ENCODE results near the gene GRIK4. TPM values are rescaled to one million over a fixed set of nuclear protein-coding genes. Genes with fewer than 3 reads are reported as not detected.

GRIK4 gene
- total RNA-seq, 1 donor from 2014 or later: not detected

- Mint-ChIP-seq H3K36me3 (ENCODE audit: low read depth) (no peaks in the 10 kb centered on the region), H3K27me3 (ENCODE audit: low read depth) (peaks cover 10% of the 10 kb centered on the region), H3K4me3 (ENCODE audit: low read depth) (no peak overlapping the region), H3K27ac (no peak overlapping the region), H3K4me1 (ENCODE audit: low read depth) (no peaks in the 10 kb centered on the region), H3K9me3 (no peaks in the 10 kb centered on the region)
- intact Hi-C loops (cut with micrococcal nuclease): no loop called here
- DNase-seq (ENCODE audit: low spot score): no peak
Observed at GRCh38 chr11:120869516-120870011, 358.0 kb downstream of the GRIK4 start.

- no peak for DNase-seq (ENCODE audit: low spot score)
- peaks cover 2% of the 10 kb centered on the region for H3K9me3 Mint-ChIP-seq
- peaks cover 10% of the 10 kb centered on the region for H3K27me3 Mint-ChIP-seq (ENCODE audit: low read depth)
- no peak overlapping the region for H3K4me3 Mint-ChIP-seq (ENCODE audit: low read depth)
- H3K4me1 Mint-ChIP-seq (ENCODE audit: low read depth): no peaks in the 10 kb centered on the region
- no peak overlapping the region for H3K27ac Mint-ChIP-seq
- intact Hi-C loops (cut with micrococcal nuclease): no loop called here
- no peaks in the 10 kb centered on the region for H3K36me3 Mint-ChIP-seq (ENCODE audit: low read depth)
Observed at GRCh38 chr11:120871194-120871593, 359.6 kb downstream of the GRIK4 start.

DNA sequence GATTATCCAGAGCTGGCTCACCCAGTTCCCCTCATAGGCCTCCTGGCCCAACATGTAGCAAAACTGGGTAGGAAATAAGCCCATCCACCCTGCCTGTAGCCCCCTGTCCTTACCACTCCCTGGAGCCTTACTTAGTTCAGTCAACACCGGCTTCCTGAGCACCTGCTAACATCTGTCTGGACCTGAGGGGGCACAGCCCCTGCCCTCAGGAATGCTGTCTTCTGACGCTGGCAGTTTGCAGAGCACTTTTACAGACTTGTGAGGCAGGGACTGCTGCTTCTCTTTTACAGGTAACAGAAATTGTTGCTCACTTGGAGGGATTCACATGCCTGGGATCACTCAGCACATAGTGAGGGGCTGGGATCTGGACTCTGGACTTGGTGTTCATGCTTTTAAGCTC lies 360.4 kb downstream of the GRIK4 start:
- Mint-ChIP-seq H3K9me3 (peaks cover 4% of the 10 kb centered on the region), H3K4me3 (ENCODE audit: low read depth) (no peak overlapping the region), H3K27me3 (ENCODE audit: low read depth) (peaks cover 10% of the 10 kb centered on the region), H3K27ac (no peak overlapping the region), H3K4me1 (ENCODE audit: low read depth) (no peaks in the 10 kb centered on the region), H3K36me3 (ENCODE audit: low read depth) (no peaks in the 10 kb centered on the region)
- DNase-seq (ENCODE audit: low spot score): no peak
- intact Hi-C loops (cut with micrococcal nuclease): no loop called here

DNA sequence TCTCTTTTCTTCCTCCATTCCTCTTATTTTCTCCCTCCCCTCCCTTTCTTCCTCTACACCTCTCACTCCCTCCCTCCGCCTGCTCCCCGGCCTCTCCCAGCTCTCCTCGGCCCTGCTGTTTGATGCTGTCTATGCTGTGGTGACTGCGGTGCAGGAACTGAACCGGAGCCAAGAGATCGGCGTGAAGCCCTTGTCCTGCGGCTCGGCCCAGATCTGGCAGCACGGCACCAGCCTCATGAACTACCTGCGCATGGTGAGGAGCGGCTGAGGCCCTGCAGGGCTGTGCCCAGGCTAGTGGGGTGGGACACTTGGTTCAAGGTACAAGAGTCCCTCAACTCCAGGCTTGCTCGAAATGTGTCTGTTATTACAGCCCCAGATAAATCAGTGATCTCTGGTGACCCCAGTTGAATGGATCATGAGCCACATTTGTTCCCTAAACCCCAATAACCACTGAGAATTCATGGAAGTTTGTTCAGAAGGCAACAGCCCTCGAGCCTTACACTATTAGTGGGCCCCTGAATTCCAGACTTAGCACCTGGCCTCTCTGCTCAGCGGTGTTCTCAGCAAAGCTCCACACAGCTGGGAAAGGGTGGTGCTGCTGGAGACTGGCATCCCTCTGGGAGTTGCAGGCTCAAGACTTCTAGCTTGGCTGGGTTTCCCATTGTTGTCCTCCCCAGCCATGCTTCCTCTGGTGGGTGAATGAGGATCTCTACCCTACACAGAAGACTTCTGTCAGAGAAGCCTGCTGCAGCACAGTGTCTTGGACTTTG lies 362.6 kb downstream of the GRIK4 start:
- DNase-seq (ENCODE audit: low spot score): no peak
- Mint-ChIP-seq H3K36me3 (ENCODE audit: low read depth) (no peaks in the 10 kb centered on the region), H3K9me3 (peaks cover 4% of the 10 kb centered on the region), H3K27me3 (ENCODE audit: low read depth) (no peaks in the 10 kb centered on the region), H3K4me3 (ENCODE audit: low read depth) (no peak overlapping the region), H3K27ac (no peak overlapping the region), H3K4me1 (ENCODE audit: low read depth) (no peaks in the 10 kb centered on the region)
- intact Hi-C loops (cut with micrococcal nuclease): no loop called here

- no peaks in the 10 kb centered on the region for H3K27me3 Mint-ChIP-seq (ENCODE audit: low read depth)
- H3K36me3 Mint-ChIP-seq (ENCODE audit: low read depth): no peaks in the 10 kb centered on the region
- H3K9me3 Mint-ChIP-seq: peaks cover 4% of the 10 kb centered on the region
- no peak overlapping the region for H3K27ac Mint-ChIP-seq
- DNase-seq (ENCODE audit: low spot score): no peak
- intact Hi-C loops (cut with micrococcal nuclease): no loop called here
- H3K4me1 Mint-ChIP-seq (ENCODE audit: low read depth): no peaks in the 10 kb centered on the region
- H3K4me3 Mint-ChIP-seq (ENCODE audit: low read depth): no peak overlapping the region
Observed at GRCh38 chr11:120875986-120876385, 364.4 kb downstream of the GRIK4 start.

DNA sequence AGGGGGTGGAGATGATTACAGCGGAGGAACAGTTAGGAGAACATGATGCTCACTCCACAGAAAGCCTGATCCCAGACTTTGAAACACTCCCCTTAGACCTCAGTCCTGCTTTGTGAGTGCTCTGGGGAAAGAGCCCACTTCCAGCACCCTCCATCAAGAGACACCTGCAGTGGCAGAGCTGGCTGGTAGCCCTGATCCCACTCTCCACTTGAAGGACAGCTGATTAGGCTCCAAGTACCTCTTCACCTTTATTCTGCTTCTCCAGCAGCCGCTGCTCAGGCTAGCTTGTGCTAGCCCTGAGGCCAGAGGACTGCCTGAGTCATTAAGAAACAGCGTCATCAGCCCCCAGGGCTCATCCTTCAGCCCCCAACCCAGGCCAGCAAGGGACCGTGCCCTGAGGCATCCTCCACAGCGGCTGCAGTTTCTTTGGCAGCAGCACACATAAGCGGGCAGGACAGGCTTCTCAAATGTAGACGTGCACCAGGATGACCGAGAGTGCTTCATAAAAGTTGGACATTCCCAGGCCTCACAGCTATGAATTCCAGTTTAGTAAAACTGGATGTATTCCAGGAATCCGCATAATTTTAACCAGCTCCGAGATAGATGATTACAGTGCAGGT lies 366.3 kb downstream of the GRIK4 start:
- Mint-ChIP-seq H3K4me1 (ENCODE audit: low read depth) (no peaks in the 10 kb centered on the region), H3K27ac (no peak overlapping the region), H3K9me3 (peaks cover 4% of the 10 kb centered on the region), H3K4me3 (ENCODE audit: low read depth) (no peak overlapping the region), H3K27me3 (ENCODE audit: low read depth) (peaks cover 2% of the 10 kb centered on the region), H3K36me3 (ENCODE audit: low read depth) (no peaks in the 10 kb centered on the region)
- intact Hi-C loops (cut with micrococcal nuclease): no loop called here
- DNase-seq (ENCODE audit: low spot score): no peak

DNA sequence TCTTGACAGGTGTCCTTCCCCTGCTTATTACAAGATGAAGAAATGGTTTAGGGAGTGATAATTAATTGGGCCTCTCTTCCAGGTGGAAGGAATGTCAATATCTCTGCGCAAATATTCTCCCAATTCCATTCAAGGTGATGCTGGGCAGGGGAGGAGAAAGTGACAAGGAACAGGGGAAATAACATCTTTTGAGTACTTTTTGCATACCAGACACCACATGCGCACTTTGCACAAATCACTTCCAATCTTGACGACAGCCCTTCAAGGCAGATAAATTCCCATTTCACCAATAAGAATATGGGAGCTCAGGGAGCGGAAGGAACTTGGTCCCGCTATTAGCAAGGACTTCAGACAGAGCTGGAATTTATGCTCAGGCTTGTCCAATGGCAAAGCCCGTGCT lies 367.2 kb downstream of the GRIK4 start:
- H3K27me3 Mint-ChIP-seq (ENCODE audit: low read depth): peaks cover 2% of the 10 kb centered on the region
- H3K9me3 Mint-ChIP-seq: peaks cover 4% of the 10 kb centered on the region
- H3K36me3 Mint-ChIP-seq (ENCODE audit: low read depth): no peaks in the 10 kb centered on the region
- no peak overlapping the region for H3K27ac Mint-ChIP-seq
- DNase-seq (ENCODE audit: low spot score): no peak
- no peak overlapping the region for H3K4me3 Mint-ChIP-seq (ENCODE audit: low read depth)
- no peaks in the 10 kb centered on the region for H3K4me1 Mint-ChIP-seq (ENCODE audit: low read depth)
- intact Hi-C loops (cut with micrococcal nuclease): no loop called here

- DNase-seq (ENCODE audit: low spot score): no peak
- no peak overlapping the region for H3K4me3 Mint-ChIP-seq (ENCODE audit: low read depth)
- H3K9me3 Mint-ChIP-seq: peaks cover 4% of the 10 kb centered on the region
- no peaks in the 10 kb centered on the region for H3K36me3 Mint-ChIP-seq (ENCODE audit: low read depth)
- intact Hi-C loops (cut with micrococcal nuclease): no loop called here
- no peak overlapping the region for H3K27ac Mint-ChIP-seq
- H3K27me3 Mint-ChIP-seq (ENCODE audit: low read depth): peaks cover 2% of the 10 kb centered on the region
- H3K4me1 Mint-ChIP-seq (ENCODE audit: low read depth): no peaks in the 10 kb centered on the region
Observed at GRCh38 chr11:120880498-120881175, 369.1 kb downstream of the GRIK4 start.

GRCh38 chr11:120881596-120881995 lies 370.0 kb downstream of the GRIK4 start:
- no peaks in the 10 kb centered on the region for H3K36me3 Mint-ChIP-seq (ENCODE audit: low read depth)
- intact Hi-C loops (cut with micrococcal nuclease): no loop called here
- H3K4me1 Mint-ChIP-seq (ENCODE audit: low read depth): no peaks in the 10 kb centered on the region
- DNase-seq (ENCODE audit: low spot score): no peak
- H3K9me3 Mint-ChIP-seq: no peaks in the 10 kb centered on the region
- no peak overlapping the region for H3K27ac Mint-ChIP-seq
- no peak overlapping the region for H3K4me3 Mint-ChIP-seq (ENCODE audit: low read depth)
- H3K27me3 Mint-ChIP-seq (ENCODE audit: low read depth): peaks cover 2% of the 10 kb centered on the region

DNA sequence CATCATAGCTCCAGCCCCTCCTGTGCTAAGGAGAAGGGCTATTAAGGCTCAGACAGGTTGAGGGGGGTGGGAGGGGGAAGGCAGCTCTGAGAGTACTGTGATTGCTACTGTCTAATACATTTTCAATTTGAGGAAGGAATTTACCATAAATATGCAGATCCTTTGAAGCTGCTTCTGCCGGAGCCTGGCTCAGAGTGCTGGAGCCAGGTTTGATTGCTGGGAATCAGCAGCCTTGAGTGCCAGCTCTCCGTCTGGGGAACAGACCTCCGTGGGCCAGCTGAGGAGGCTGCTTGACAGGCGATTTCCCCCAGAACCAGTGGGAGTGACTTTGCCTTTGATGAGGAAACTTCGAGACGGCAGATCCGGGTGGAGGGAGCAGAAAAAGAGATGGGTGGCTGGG lies 370.6 kb downstream of the GRIK4 start:
- Mint-ChIP-seq H3K4me1 (ENCODE audit: low read depth) (no peaks in the 10 kb centered on the region), H3K27me3 (ENCODE audit: low read depth) (peaks cover 2% of the 10 kb centered on the region), H3K9me3 (no peaks in the 10 kb centered on the region), H3K4me3 (ENCODE audit: low read depth) (no peak overlapping the region), H3K36me3 (ENCODE audit: low read depth) (no peaks in the 10 kb centered on the region), H3K27ac (no peak overlapping the region)
- no peak for DNase-seq (ENCODE audit: low spot score)
- intact Hi-C loops (cut with micrococcal nuclease): no loop called here

DNA sequence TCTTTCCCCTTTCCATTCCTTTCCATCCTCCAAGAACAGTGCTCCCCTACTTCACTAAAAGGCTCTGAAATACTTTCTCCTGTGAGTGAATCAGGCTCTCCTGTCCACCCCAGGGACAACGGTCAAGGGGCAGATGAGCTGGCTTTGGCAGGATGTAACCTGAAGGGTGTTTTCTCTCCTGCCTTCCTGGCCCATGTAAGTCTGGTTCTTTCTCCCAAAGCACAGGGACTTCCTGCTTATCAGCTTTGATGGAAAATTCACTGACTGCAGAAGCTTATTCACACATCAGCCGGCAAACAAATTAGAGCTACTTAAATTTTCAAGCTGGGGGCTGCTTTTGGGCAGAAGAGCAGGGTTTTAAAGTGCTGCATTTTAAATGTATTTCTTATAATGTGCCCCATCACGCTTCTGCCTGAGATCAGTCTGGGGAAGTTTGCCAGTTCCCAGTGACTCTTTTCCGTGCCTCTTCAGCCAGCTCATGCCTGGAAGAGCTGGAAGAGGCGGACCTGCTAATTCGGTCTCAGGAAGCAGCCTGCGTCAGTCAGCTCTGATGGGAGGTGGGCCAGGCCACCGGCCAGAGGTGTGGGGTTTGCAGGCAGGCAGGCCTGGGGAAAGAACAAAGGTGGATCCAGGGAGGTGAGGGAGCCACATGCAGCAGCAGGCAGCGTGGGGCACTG lies 372.0 kb downstream of the GRIK4 start:
- Mint-ChIP-seq H3K27me3 (ENCODE audit: low read depth) (peaks cover 4% of the 10 kb centered on the region), H3K27ac (no peak overlapping the region), H3K36me3 (ENCODE audit: low read depth) (no peaks in the 10 kb centered on the region), H3K9me3 (no peaks in the 10 kb centered on the region), H3K4me3 (ENCODE audit: low read depth) (no peak overlapping the region), H3K4me1 (ENCODE audit: low read depth) (no peaks in the 10 kb centered on the region)
- intact Hi-C loops (cut with micrococcal nuclease): no loop called here
- no peak for DNase-seq (ENCODE audit: low spot score)

- no peaks in the 10 kb centered on the region for H3K9me3 Mint-ChIP-seq
- intact Hi-C loops (cut with micrococcal nuclease): no loop called here
- no peak for DNase-seq (ENCODE audit: low spot score)
- no peak overlapping the region for H3K27ac Mint-ChIP-seq
- no peaks in the 10 kb centered on the region for H3K36me3 Mint-ChIP-seq (ENCODE audit: low read depth)
- no peaks in the 10 kb centered on the region for H3K4me1 Mint-ChIP-seq (ENCODE audit: low read depth)
- peaks cover 8% of the 10 kb centered on the region for H3K27me3 Mint-ChIP-seq (ENCODE audit: low read depth)
- no peak overlapping the region for H3K4me3 Mint-ChIP-seq (ENCODE audit: low read depth)
Observed at GRCh38 chr11:120884154-120885020, 372.8 kb downstream of the GRIK4 start.

All from activated T-helper 2 cell treated with anti-CD3 and anti-CD28 coated beads, Interferon-gamma antibody, Interleukin-2, Interleukin-4, amounts not matched to agents 10 μg/mL and 5 μg/mL and 100 μg/mL, durations not matched to agents 14 hours and 24 hours and 36 hours (primary cell).